SU-DHL-6 (cell line): ENCODE data around the gene GBF1.

Experiments used
- EZH2phosphoT487 ChIP-seq: fragments of 200-600 bp; sonication (generic), shearing (Covaris generic); conservative IDR thresholded peaks from 2 replicates; pipeline ENCODE4 v1.6.1; 2018; ENCODE audit warnings: mild to moderate bottlenecking, antibody characterized with exemption, low read length, moderate library complexity, mixed read lengths
- TF ChIP-seq, protein P1 (sequence below): fragments of 200-600 bp; sonication (generic); IDR thresholded peaks from one replicate; pipeline ENCODE4 v1.5.1; 2017; ENCODE audit warnings: antibody characterized with exemption, mild to moderate bottlenecking, low read length, moderate library complexity; ENCODE audit not compliant: insufficient read depth, poor library complexity, severe bottlenecking

DNA sequence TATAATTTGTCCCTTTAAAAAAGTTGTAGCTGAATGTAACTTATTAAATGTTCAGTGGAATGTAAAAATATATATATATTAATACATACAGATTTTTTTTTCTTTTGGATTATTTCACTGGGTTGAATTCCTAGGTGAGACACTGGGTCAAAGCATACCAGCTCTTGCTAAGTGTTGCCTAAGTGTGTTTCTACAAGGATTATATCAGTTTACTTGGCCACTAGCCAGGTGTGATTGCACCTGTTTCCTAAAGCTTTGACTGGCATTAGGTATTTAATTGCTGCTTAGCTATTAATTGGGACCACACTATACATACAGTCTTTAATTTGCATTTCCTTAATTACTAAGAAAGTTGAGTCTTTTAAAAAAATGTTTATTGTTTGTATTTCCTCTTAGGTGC is 24.7 kb upstream of the GBF1 start:
- TF ChIP-seq, protein P1, sequence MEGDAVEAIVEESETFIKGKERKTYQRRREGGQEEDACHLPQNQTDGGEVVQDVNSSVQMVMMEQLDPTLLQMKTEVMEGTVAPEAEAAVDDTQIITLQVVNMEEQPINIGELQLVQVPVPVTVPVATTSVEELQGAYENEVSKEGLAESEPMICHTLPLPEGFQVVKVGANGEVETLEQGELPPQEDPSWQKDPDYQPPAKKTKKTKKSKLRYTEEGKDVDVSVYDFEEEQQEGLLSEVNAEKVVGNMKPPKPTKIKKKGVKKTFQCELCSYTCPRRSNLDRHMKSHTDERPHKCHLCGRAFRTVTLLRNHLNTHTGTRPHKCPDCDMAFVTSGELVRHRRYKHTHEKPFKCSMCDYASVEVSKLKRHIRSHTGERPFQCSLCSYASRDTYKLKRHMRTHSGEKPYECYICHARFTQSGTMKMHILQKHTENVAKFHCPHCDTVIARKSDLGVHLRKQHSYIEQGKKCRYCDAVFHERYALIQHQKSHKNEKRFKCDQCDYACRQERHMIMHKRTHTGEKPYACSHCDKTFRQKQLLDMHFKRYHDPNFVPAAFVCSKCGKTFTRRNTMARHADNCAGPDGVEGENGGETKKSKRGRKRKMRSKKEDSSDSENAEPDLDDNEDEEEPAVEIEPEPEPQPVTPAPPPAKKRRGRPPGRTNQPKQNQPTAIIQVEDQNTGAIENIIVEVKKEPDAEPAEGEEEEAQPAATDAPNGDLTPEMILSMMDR: no peak
- TF ChIP-seq EZH2phosphoT487: no peak
